ENCODE data around the gene PUM2. TPM values are rescaled to one million over a fixed set of nuclear protein-coding genes. Genes with fewer than 3 reads are reported as not detected.

PUM2 gene
- total and polyA plus RNA-seq, 2 of the 8 experiments (the other 6 are each of a cell fraction or from before 2014, with no cell fraction given): 46.6 to 114 TPM

- no peak for TF ChIP-seq CTBP2 (IDR thresholded peaks at IDR 0.05; ENCODE audit: borderline replicate concordance, insufficient read depth, insufficient read length, low read length)
- TF ChIP-seq TEAD4 (IDR thresholded peaks at IDR 0.05; ENCODE audit: low read depth, low read length): no peak
- H3K4ac ChIP-seq (replicated peaks; ENCODE audit: insufficient read length, low read depth, low read length): no peak overlapping the region
- no peak overlapping the region for H2BK5ac ChIP-seq (ENCODE audit: low read depth, low read length)
- no peak overlapping the region for H2BK20ac ChIP-seq (ENCODE audit: low read length)
- DNase-seq (ENCODE audit: low read depth in 1 of 2, low spot score in 2 of 2): no peak
- no peak overlapping the region for H2BK120ac ChIP-seq (replicated peaks; ENCODE audit: low read depth, low read length)
- no peak overlapping the region for H3K14ac ChIP-seq (ENCODE audit: insufficient read length)
- no peak overlapping the region for H3K27ac ChIP-seq (ENCODE audit: low read depth, low read length)
- no peak overlapping the region for H3K9ac ChIP-seq (replicated peaks in 1 of 4; ENCODE audit: extremely low read depth in 1 of 4, low read depth in 3 of 4, low read length in 3 of 4)
- H3K27me3 ChIP-seq (replicated peaks in 1 of 4; ENCODE audit: control insufficient read depth in 3 of 4, extremely low read depth in 1 of 4, insufficient read depth in 3 of 4, low read length in 3 of 4): no peaks in the 10 kb centered on the region
- ChIA-PET CTCF (ENCODE audit: partially characterized antibody) (interaction anchor here (0.7 kb wide), 1 partner anchor 69 kb away, joined by 3 read pairs; no protein-coding TSS in a partner anchor), POLR2A (ENCODE audit: partially characterized antibody) (no interaction called here)
- no peak overlapping the region for H3K4me2 ChIP-seq (ENCODE audit: insufficient read depth in 1 of 2, low read depth in 2 of 2, low read length in 2 of 2)
- H4K20me1 ChIP-seq (replicated peaks in 1 of 2; ENCODE audit: control insufficient read depth in 1 of 2, insufficient read depth in 2 of 2, low read length in 2 of 2): no peaks in the 10 kb centered on the region
- H4K91ac ChIP-seq (replicated peaks; ENCODE audit: insufficient read length, low read length): no peak overlapping the region
- no peaks in the 10 kb centered on the region for H3K79me2 ChIP-seq (ENCODE audit: control insufficient read depth in 1 of 2, insufficient read depth in 2 of 2, low read length in 2 of 2)
- no peak overlapping the region for H2AK5ac ChIP-seq (ENCODE audit: low read depth, low read length)
- no peaks in the 10 kb centered on the region for H3K79me1 ChIP-seq (ENCODE audit: low read depth, low read length)
- no peak for FAIRE-seq
- no peaks in the 10 kb centered on the region for H3K9me3 ChIP-seq (ENCODE audit: insufficient read depth in 2 of 2, low read depth in 1 of 2, low read length in 1 of 2)
- H2BK12ac ChIP-seq (ENCODE audit: low read depth, low read length): no peak overlapping the region
- no peak overlapping the region for H2BK15ac ChIP-seq (ENCODE audit: low read length)
- H2AFZ ChIP-seq (ENCODE audit: low read length): no peak overlapping the region
- peaks cover 9 to 91% (median 52%) of the 10 kb centered on the region in 4 experiments for H3K36me3 ChIP-seq (ENCODE audit: control insufficient read depth in 2 of 4, insufficient read depth in 4 of 4, low read length in 3 of 4)
- H4K8ac ChIP-seq (ENCODE audit: extremely low read depth, insufficient read depth, low read length): no peak overlapping the region
- H3K56ac ChIP-seq (replicated peaks; ENCODE audit: insufficient read length, low read depth, low read length): no peak overlapping the region
- H3K4me3 ChIP-seq (ENCODE audit: extremely low read depth in 1 of 4, insufficient read depth in 2 of 4, low read depth in 3 of 4, low read length in 4 of 4): no peak overlapping the region
- no peak overlapping the region for H4K5ac ChIP-seq (ENCODE audit: insufficient read length, low read depth, low read length)
- H3K23me2 ChIP-seq (ENCODE audit: low read depth, low read length): no peaks in the 10 kb centered on the region
- no peak overlapping the region for H3K18ac ChIP-seq (ENCODE audit: extremely low read depth, low read length)
- 88% methylated on average over 1 of the region's 1 CpG; no CpG with 5 or more reads in 1 of the 2 experiments for WGBS, 2 experiments (ENCODE audit: extremely low coverage in 1 of 2, insufficient coverage in 1 of 2, insufficient read length in 1 of 2, insufficient replicate concordance in 2 of 2, low coverage in 1 of 2, low lambda C conversion rate in 2 of 2, missing lambda C conversion rate in 1 of 2)
- H3K23ac ChIP-seq (ENCODE audit: insufficient read length): no peak overlapping the region
- H3K4me1 ChIP-seq (replicated peaks in 1 of 4; ENCODE audit: control insufficient read depth in 3 of 4, insufficient read depth in 4 of 4, low read length in 3 of 4): no peaks in the 10 kb centered on the region
These were observed 93.2 kb downstream of the PUM2 start for GRCh38 chr2:20257411-20257810.

Data from H1 (cell line).